ENCODE measurements around the gene STEAP1. TPM values are rescaled to one million over a fixed set of nuclear protein-coding genes. Genes with fewer than 3 reads are reported as not detected.
"Not testable (repeated sequence)": the region's sequence is repeated elsewhere in the genome, so short reads cannot be mapped to it uniquely, and the experiment has no call there.

Gene STEAP1
- total and polyA plus RNA-seq, 7 experiments from 2014 or later: 0.46 TPM; not detected in 6

DNA sequence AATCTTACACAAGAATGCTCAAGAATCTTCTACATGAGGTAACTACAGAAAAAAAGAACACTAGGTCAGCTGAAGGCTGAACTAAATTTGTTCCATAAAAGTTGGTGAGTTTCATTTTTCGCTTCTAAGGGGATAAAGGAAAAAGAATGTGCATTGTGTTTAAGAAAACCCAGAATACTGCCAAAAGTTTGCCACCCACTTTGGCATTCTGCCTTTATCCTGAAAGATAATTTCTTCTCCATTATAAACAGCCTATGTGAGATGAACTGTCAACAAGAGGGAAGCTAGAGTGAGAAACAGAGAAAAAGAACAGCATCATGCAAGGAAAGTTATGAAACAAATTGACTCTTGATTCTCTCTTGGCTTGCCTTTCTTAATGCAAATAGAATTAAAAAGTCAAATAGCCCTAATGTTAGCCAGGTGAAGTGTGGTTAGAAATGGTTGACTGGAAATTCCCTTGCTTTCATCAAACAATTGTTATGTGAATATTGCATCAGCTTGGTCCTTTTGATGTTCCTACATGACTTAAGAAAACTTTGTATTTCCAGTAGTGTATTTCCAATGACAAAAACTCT lies 25.8 kb downstream of the STEAP1 start:
- POLR2A ChIA-PET: no interaction called here
- Histone ChIP-seq H3K4me1 (ENCODE audit: control insufficient read depth in 2 of 2, insufficient read depth in 2 of 2, low read length in 2 of 2) (no peaks in the 10 kb centered on the region), H3K27me3 (ENCODE audit: control insufficient read depth in 2 of 2, insufficient read depth in 2 of 2, low read length in 2 of 2) (no peaks in the 10 kb centered on the region), H3K36me3 (ENCODE audit: control insufficient read depth in 2 of 3, insufficient read depth in 3 of 3, low read length in 3 of 3) (no peaks in the 10 kb centered on the region), H3K4me3 (ENCODE audit: low read length) (no peak overlapping the region), H3K27ac (ENCODE audit: low read depth, low read length) (no peak overlapping the region), H3K9me3 (ENCODE audit: control insufficient read depth in 2 of 3, low read length in 3 of 3) (no peaks in the 10 kb centered on the region)
- H3K9me3 Mint-ChIP-seq: peaks cover 0 to 6% (median 0%) of the 10 kb centered on the region in 11 donors
- H3K4me3 Mint-ChIP-seq: no peak overlapping the region
- CTCF ChIA-PET: no interaction called here
- no peak for ATAC-seq
- no peak for DNase-seq
- peaks cover 0 to 12% (median 3%) of the 10 kb centered on the region in 5 donors for H3K27me3 Mint-ChIP-seq
- peaks cover 0 to 21% (median 0%) of the 10 kb centered on the region in 7 donors for H3K4me1 Mint-ChIP-seq
- H3K36me3 Mint-ChIP-seq: peaks cover 0 to 8% (median 0%) of the 10 kb centered on the region in 5 donors
- intact Hi-C loops (cut with micrococcal nuclease): no loop called here
- peak overlapping the region in 1 of 9 donors; percentile 8 for H3K27ac Mint-ChIP-seq

DNA sequence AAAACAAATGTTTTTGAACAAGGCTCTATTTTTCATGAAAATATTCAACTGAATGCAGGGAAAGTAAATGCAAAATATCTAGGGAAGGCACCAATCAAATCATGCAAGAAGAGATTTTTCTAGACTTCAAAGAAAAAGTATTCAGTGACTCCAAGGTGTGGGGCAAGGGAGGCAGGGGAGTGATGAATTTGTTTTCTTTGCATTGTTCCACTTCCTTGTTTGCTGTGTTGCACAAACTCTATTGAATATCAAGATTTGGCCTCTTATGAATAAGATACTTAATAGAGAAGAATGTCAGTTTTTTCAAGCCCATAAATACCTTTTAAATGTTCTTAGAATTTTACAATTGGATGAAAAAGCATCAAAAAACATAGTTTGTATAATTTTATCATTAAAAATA lies 26.4 kb downstream of the STEAP1 start:
- Histone ChIP-seq H3K9me3 (ENCODE audit: control insufficient read depth in 2 of 3, low read length in 3 of 3) (no peaks in the 10 kb centered on the region), H3K27ac (ENCODE audit: low read depth, low read length) (no peak overlapping the region), H3K27me3 (ENCODE audit: control insufficient read depth in 2 of 2, insufficient read depth in 2 of 2, low read length in 2 of 2) (no peaks in the 10 kb centered on the region), H3K4me1 (ENCODE audit: control insufficient read depth in 2 of 2, insufficient read depth in 2 of 2, low read length in 2 of 2) (no peaks in the 10 kb centered on the region), H3K36me3 (ENCODE audit: control insufficient read depth in 2 of 3, insufficient read depth in 3 of 3, low read length in 3 of 3) (no peaks in the 10 kb centered on the region), H3K4me3 (ENCODE audit: low read length) (no peak overlapping the region)
- CTCF ChIA-PET: no interaction called here
- no peak overlapping the region for H3K4me3 Mint-ChIP-seq
- H3K4me1 Mint-ChIP-seq: peaks cover 0 to 21% (median 0%) of the 10 kb centered on the region in 7 donors
- POLR2A ChIA-PET: no interaction called here
- H3K9me3 Mint-ChIP-seq: peaks cover 0 to 6% (median 0%) of the 10 kb centered on the region in 11 donors
- H3K27ac Mint-ChIP-seq: peak overlapping the region in 1 of 9 donors; percentile 8
- intact Hi-C loops (cut with micrococcal nuclease): no loop called here
- no peak for DNase-seq
- peaks cover 0 to 8% (median 0%) of the 10 kb centered on the region in 5 donors for H3K36me3 Mint-ChIP-seq
- peaks cover 0 to 12% (median 3%) of the 10 kb centered on the region in 5 donors for H3K27me3 Mint-ChIP-seq
- ATAC-seq: no peak

DNA sequence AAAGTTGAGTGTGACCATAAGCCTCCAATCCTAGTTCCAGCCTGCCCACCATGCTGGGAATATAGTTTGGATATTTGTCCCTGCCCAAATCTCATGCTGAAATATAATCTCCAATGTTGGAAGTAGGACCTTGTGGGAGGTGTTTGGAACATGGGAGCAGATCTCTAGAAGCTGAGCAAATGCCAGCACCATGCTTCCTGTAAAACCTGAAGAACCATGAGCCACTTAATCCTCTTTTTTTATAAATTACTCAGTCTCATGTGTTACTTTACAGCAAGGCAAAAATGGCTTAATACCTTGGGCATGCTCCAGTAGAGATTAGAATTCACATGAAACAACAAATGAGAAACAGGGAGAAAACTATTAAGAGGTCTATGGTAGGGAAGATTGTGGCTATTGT lies 27.2 kb downstream of the STEAP1 start:
- no peaks in the 10 kb centered on the region for H3K4me1 ChIP-seq (ENCODE audit: control insufficient read depth in 2 of 2, insufficient read depth in 2 of 2, low read length in 2 of 2)
- intact Hi-C loops (cut with micrococcal nuclease): no loop called here
- Mint-ChIP-seq H3K4me1 (peaks cover 0 to 21% (median 0%) of the 10 kb centered on the region in 7 donors), H3K9me3 (peaks cover 0 to 7% (median 0%) of the 10 kb centered on the region in 11 donors), H3K4me3 (no peak overlapping the region), H3K36me3 (peaks cover 0 to 9% (median 0%) of the 10 kb centered on the region in 5 donors), H3K27ac (no peak overlapping the region), H3K27me3 (peaks cover 0 to 12% (median 0%) of the 10 kb centered on the region in 5 donors)
- DNase-seq (no peak), ATAC-seq (no peak)
- POLR2A ChIA-PET: no interaction called here
- no peak overlapping the region for H3K4me3 ChIP-seq (ENCODE audit: low read length)
- CTCF ChIA-PET: no interaction called here
- H3K27ac ChIP-seq (ENCODE audit: low read depth, low read length): no peak overlapping the region
- H3K27me3 ChIP-seq (ENCODE audit: control insufficient read depth in 2 of 2, insufficient read depth in 2 of 2, low read length in 2 of 2): no peaks in the 10 kb centered on the region
- no peaks in the 10 kb centered on the region for H3K9me3 ChIP-seq (ENCODE audit: control insufficient read depth in 2 of 3, low read length in 3 of 3)
- H3K36me3 ChIP-seq (ENCODE audit: control insufficient read depth in 2 of 3, insufficient read depth in 3 of 3, low read length in 3 of 3): no peaks in the 10 kb centered on the region

DNA sequence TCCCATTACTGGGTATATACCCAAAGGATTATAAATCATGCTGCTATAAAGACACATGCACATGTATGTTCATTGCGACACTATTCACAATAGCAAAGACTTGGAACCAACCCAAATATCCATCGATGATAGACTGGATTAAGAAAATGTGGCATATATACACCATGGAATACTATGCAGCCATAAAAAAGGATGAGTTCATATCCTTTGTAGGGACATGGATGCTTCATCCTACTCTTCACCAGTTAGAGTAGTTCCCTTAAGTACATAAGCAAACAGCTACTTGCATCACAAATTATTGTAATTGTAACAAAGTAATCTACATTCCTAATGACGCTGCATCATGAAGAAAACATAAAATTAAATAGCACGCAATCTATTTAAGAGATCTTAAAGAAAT lies 32.0 kb downstream of the STEAP1 start:
- H3K4me1 ChIP-seq (ENCODE audit: control insufficient read depth in 2 of 2, insufficient read depth in 2 of 2, low read length in 2 of 2); H3K4me1 Mint-ChIP-seq; H3K9me3 ChIP-seq (ENCODE audit: control insufficient read depth in 2 of 3, low read length in 3 of 3); H3K27ac Mint-ChIP-seq; DNase-seq; H3K36me3 Mint-ChIP-seq; H3K4me3 Mint-ChIP-seq; H3K27me3 ChIP-seq (ENCODE audit: control insufficient read depth in 2 of 2, insufficient read depth in 2 of 2, low read length in 2 of 2); ATAC-seq; H3K27ac ChIP-seq (ENCODE audit: low read depth, low read length); CTCF ChIA-PET; intact Hi-C loops (cut with micrococcal nuclease); POLR2A ChIA-PET; H3K36me3 ChIP-seq (ENCODE audit: control insufficient read depth in 2 of 3, insufficient read depth in 3 of 3, low read length in 3 of 3); H3K4me3 ChIP-seq (ENCODE audit: low read length): not testable (repeated sequence)
- Mint-ChIP-seq H3K9me3 (peaks cover 0 to 12% (median 8%) of the 10 kb centered on the region in 11 donors), H3K27me3 (peaks cover 0 to 12% (median 3%) of the 10 kb centered on the region in 5 donors)

DNA sequence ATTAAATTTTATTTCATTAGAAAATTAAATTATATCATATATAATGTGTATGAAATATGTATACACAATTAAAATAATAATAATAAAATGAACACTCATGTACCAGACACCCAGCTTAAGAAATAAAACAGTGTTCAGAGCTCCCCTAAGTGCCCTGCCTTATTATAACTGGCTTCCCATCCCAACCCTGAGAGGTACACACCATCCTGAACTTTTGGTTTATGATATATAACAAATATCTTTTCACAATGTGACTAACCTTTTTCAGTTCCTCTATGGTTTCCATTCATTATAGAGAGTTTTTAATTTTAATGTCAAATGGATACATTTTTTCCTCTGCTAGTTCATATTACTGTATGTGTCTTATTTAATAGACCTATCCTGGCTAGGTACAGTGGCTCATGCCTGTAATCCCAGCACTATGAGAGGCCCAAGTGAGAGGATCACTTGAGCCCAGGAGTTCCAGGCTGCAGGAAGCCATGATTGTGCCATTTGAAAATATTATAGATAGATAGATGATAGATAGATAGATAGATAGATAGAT lies 33.3 kb downstream of the STEAP1 start:
- Histone ChIP-seq H3K9me3 (ENCODE audit: control insufficient read depth in 2 of 3, low read length in 3 of 3) (peaks cover 0 to 12% (median 0%) of the 10 kb centered on the region in 3 experiments), H3K4me1 (ENCODE audit: control insufficient read depth in 2 of 2, insufficient read depth in 2 of 2, low read length in 2 of 2) (no peaks in the 10 kb centered on the region), H3K36me3 (ENCODE audit: control insufficient read depth in 2 of 3, insufficient read depth in 3 of 3, low read length in 3 of 3) (no peaks in the 10 kb centered on the region), H3K27me3 (ENCODE audit: control insufficient read depth in 2 of 2, insufficient read depth in 2 of 2, low read length in 2 of 2) (no peaks in the 10 kb centered on the region), H3K4me3 (ENCODE audit: low read length) (no peak overlapping the region), H3K27ac (ENCODE audit: low read depth, low read length) (no peak overlapping the region)
- ChIA-PET CTCF (no interaction called here), POLR2A (no interaction called here)
- intact Hi-C loops (cut with micrococcal nuclease): no loop called here
- H3K4me1 Mint-ChIP-seq: no peaks in the 10 kb centered on the region
- no peak for ATAC-seq
- H3K4me3 Mint-ChIP-seq: no peak overlapping the region
- DNase-seq: no peak
- no peak overlapping the region for H3K27ac Mint-ChIP-seq
- H3K36me3 Mint-ChIP-seq: peaks cover 0 to 4% (median 0%) of the 10 kb centered on the region in 5 donors
- peaks cover 3 to 24% (median 8%) of the 10 kb centered on the region in 11 donors for H3K9me3 Mint-ChIP-seq
- H3K27me3 Mint-ChIP-seq: peaks cover 0 to 8% (median 0%) of the 10 kb centered on the region in 5 donors

DNA sequence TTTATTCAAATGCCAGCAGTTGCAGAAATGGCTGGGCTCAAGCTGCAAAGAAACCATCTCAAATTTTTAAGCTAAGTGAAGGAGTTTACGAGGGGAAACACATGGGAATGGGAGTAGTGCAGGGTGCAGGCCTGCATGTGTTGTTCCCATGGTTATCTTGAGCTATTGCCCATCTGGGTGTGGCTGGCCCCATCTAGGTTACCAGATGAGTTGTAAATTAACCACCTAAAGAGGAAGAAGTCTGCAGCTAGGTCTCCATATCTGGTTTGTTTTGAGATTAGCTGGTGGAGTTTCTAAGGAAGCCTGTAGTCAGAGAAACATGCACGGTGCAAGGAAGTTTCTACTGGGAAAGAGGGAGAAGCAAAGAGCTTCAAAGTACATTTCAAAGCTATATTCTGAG lies 34.0 kb downstream of the STEAP1 start:
- CTCF ChIA-PET: no interaction called here
- peaks cover 0 to 18% (median 0%) of the 10 kb centered on the region in 3 experiments for H3K9me3 ChIP-seq (ENCODE audit: control insufficient read depth in 2 of 3, low read length in 3 of 3)
- H3K36me3 Mint-ChIP-seq: peaks cover 0 to 1% (median 0%) of the 10 kb centered on the region in 5 donors
- H3K27me3 ChIP-seq (ENCODE audit: control insufficient read depth in 2 of 2, insufficient read depth in 2 of 2, low read length in 2 of 2): no peaks in the 10 kb centered on the region
- no peaks in the 10 kb centered on the region for H3K36me3 ChIP-seq (ENCODE audit: control insufficient read depth in 2 of 3, insufficient read depth in 3 of 3, low read length in 3 of 3)
- H3K27ac Mint-ChIP-seq: no peak overlapping the region
- POLR2A ChIA-PET: interaction anchor here (0.6 kb wide), 1 partner anchor 259 kb away, joined by 3 read pairs; no protein-coding TSS in a partner anchor
- H3K27ac ChIP-seq (ENCODE audit: low read depth, low read length): no peak overlapping the region
- H3K4me1 ChIP-seq (ENCODE audit: control insufficient read depth in 2 of 2, insufficient read depth in 2 of 2, low read length in 2 of 2): no peaks in the 10 kb centered on the region
- intact Hi-C loops (cut with micrococcal nuclease): no loop called here
- peaks cover 4 to 31% (median 11%) of the 10 kb centered on the region in 11 donors for H3K9me3 Mint-ChIP-seq
- no peak overlapping the region for H3K4me3 ChIP-seq (ENCODE audit: low read length)
- H3K27me3 Mint-ChIP-seq: peaks cover 0 to 4% (median 0%) of the 10 kb centered on the region in 5 donors
- ATAC-seq (no peak), DNase-seq (no peak)
- H3K4me1 Mint-ChIP-seq: no peaks in the 10 kb centered on the region
- H3K4me3 Mint-ChIP-seq: no peak overlapping the region

DNA sequence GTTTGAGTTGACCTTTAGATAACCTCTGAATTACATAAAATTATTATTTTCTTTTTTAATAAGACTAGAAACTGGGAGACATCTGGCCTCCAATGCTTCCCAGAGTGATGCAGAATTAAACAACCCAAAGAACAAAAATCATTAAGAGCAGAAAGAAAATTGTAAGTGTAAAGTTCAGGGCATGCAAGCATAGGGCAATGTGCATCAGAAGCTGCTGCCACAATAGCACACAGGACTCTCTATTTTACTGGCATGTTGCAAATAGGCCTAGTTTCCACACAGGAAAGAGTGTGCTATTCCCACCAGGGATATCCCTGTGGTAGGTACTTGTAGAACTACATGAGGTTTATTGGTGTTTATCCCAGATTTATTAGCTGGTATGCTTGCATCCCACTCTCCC lies 36.7 kb downstream of the STEAP1 start:
- no peak for ATAC-seq
- peaks cover 2 to 39% (median 11%) of the 10 kb centered on the region in 11 donors for H3K9me3 Mint-ChIP-seq
- H3K4me3 ChIP-seq (ENCODE audit: low read length): no peak overlapping the region
- H3K27ac ChIP-seq (ENCODE audit: low read depth, low read length): no peak overlapping the region
- no peaks in the 10 kb centered on the region for H3K4me1 Mint-ChIP-seq
- no peak overlapping the region for H3K4me3 Mint-ChIP-seq
- H3K27ac Mint-ChIP-seq: no peak overlapping the region
- H3K4me1 ChIP-seq (ENCODE audit: control insufficient read depth in 2 of 2, insufficient read depth in 2 of 2, low read length in 2 of 2): no peaks in the 10 kb centered on the region
- H3K27me3 Mint-ChIP-seq: peaks cover 0 to 6% (median under 1%) of the 10 kb centered on the region in 5 donors
- DNase-seq: no peak
- peaks cover 0 to 18% (median 0%) of the 10 kb centered on the region in 3 experiments for H3K9me3 ChIP-seq (ENCODE audit: control insufficient read depth in 2 of 3, low read length in 3 of 3)
- CTCF ChIA-PET: no interaction called here
- no peaks in the 10 kb centered on the region for H3K27me3 ChIP-seq (ENCODE audit: control insufficient read depth in 2 of 2, insufficient read depth in 2 of 2, low read length in 2 of 2)
- no peaks in the 10 kb centered on the region for H3K36me3 ChIP-seq (ENCODE audit: control insufficient read depth in 2 of 3, insufficient read depth in 3 of 3, low read length in 3 of 3)
- POLR2A ChIA-PET: no interaction called here
- no peaks in the 10 kb centered on the region for H3K36me3 Mint-ChIP-seq
- intact Hi-C loops (cut with micrococcal nuclease): no loop called here
